Smooth muscle cell (in vitro differentiated cells): ENCODE data around the gene DIP2C. TPM values are rescaled to one million over a fixed set of nuclear protein-coding genes. Genes with fewer than 3 reads are reported as not detected.

ENCODE experiments used
- DNase-seq: peaks from one replicate; lab custom pipeline; 2025; ENCODE audit not compliant: unreplicated experiment; lab: John Stamatoyannopoulos, UW
- H2AFZ ChIP-seq: fragments of 200-600 bp; sonication (generic); 2 replicates; pipeline ENCODE4 v1.6.0; 2016; ENCODE audit warnings: antibody characterized with exemption, low read depth, mild to moderate bottlenecking
- H3F3A ChIP-seq: fragments of 200-600 bp; sonication (generic); 2 replicates; pipeline ENCODE4 v1.6.0; 2017; ENCODE audit warnings: antibody characterized with exemption, low read depth
- H3K27ac ChIP-seq: fragments of 200-600 bp; sonication (generic); 2 replicates; pipeline ENCODE4 v1.5.1; 2016; ENCODE audit warnings: low read depth, mild to moderate bottlenecking
- H3K27me3 ChIP-seq: fragments of 200-600 bp; sonication (generic); 2 replicates; pipeline ENCODE4 v1.6.1; 2016; ENCODE audit warnings: low read depth, mild to moderate bottlenecking
- H3K36me3 ChIP-seq: fragments of 200-600 bp; sonication (generic); 2 replicates; pipeline ENCODE4 v1.5.1; 2016; ENCODE audit warnings: low read depth
- H3K4me1 ChIP-seq: fragments of 200-600 bp; sonication (generic); 2 replicates; pipeline ENCODE4 v1.5.1; 2016; ENCODE audit warnings: low read depth
- H3K4me2 ChIP-seq: fragments of 200-600 bp; sonication (generic); 2 replicates; pipeline ENCODE4 v1.6.0; 2016; ENCODE audit warnings: mild to moderate bottlenecking
- H3K4me3 ChIP-seq: fragments of 200-600 bp; sonication (generic); 2 replicates; pipeline ENCODE4 v1.5.1; 2016; ENCODE audit warnings: mild to moderate bottlenecking
- H3K79me2 ChIP-seq: fragments of 200-600 bp; sonication (generic); 2 replicates; pipeline ENCODE4 v1.6.0; 2016; ENCODE audit warnings: low read depth, mild to moderate bottlenecking
- H3K9ac ChIP-seq: fragments of 200-600 bp; sonication (generic); 2 replicates; pipeline ENCODE4 v1.6.0; 2016; ENCODE audit warnings: low read depth
- H3K9me3 ChIP-seq: fragments of 200-600 bp; sonication (generic); replicated peaks from 2 replicates; pipeline ENCODE4 v1.5.1; 2016; ENCODE audit warnings: low read depth
- H4K20me1 ChIP-seq: fragments of 200-600 bp; sonication (generic); 2 replicates; pipeline ENCODE4 v1.6.0; 2016; ENCODE audit warnings: low read depth
- CTCF ChIP-seq: fragments of 200-600 bp; sonication (generic); IDR thresholded peaks from 2 replicates; pipeline ENCODE4 v1.5.1; 2017; ENCODE audit warnings: borderline replicate concordance, mild to moderate bottlenecking, antibody characterized with exemption; ENCODE audit not compliant: insufficient read depth, poor library complexity, severe bottlenecking
- WGBS: methylation state at CpG from one replicate; pipeline ENCODE4 v1.1.7; 2016; ENCODE audit warnings: low lambda C conversion rate; 5-methylcytosine and 5-hydroxymethylcytosine counted together
- polyA plus RNA-seq: library from polyadenylated mRNA; unstranded; fragments of >200 nt; fragmentation: Nextera tagmentation; extraction: Ambion mirVana; gene quantifications from 2 replicates; pipeline ENCODE4 v1.2.1, GENCODE V29; 2016
- total RNA-seq: library from RNA; depleted of rRNA; stranded (reverse); fragments of >200 nt; gene quantifications from 2 replicates; pipeline ENCODE4 v1.2.3, GENCODE V29; 2014

The DIP2C gene
- total and polyA plus RNA-seq, 2 experiments from 2014 or later: 14.9 to 15.3 TPM

DNA sequence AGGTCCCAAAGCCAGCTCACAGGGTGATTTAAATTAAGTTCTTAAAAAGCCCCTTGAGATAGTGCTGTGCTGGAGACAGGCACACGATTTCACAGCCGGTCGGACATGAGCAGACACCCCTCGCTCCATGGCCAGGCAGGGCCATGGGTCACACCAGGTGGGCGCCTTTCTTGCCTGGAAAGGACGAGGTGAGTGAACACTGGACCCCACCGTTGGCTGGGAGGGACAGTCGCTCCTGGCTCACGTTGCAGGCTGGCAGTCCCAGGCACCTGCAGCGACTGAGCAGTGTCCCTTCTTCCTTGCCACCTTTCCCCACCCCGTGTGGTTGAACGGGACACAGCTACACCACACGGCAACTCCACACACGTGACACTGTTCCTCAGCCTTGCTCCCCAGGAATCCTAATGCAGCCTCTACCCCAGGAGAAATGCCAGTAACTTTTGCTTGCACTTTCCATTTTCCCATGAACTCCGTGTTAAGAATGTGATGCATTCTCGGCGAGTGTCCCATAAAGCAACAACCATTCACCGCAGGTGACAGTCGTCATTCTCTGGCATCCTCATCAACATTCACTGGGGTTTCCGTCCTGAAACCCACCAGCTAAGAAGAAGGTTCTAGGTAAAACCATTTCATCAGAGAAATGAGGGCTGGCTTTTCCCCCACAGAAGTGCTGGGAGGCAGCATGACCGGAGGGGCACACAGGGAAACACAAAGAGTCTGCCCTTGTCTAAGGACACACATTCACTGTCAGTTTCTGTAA, 336.8 kb downstream of the DIP2C start:
- no peak for TF ChIP-seq CTCF
- H3K27me3 ChIP-seq: no peaks in the 10 kb centered on the region
- H3F3A ChIP-seq: no peaks in the 10 kb centered on the region
- no peak overlapping the region for H3K9ac ChIP-seq
- H3K4me3 ChIP-seq: no peak overlapping the region
- no peaks in the 10 kb centered on the region for H4K20me1 ChIP-seq
- H2AFZ ChIP-seq: no peak overlapping the region
- H3K9me3 ChIP-seq: no peaks in the 10 kb centered on the region
- H3K4me1 ChIP-seq: no peaks in the 10 kb centered on the region
- H3K4me2 ChIP-seq: no peak overlapping the region
- WGBS: 93% methylated on average over 21 of the region's 21 CpGs
- H3K36me3 ChIP-seq: peaks cover 9% of the 10 kb centered on the region
- H3K27ac ChIP-seq: no peak overlapping the region
- DNase-seq: no peak
- no peaks in the 10 kb centered on the region for H3K79me2 ChIP-seq

- Histone ChIP-seq H3K9me3 (no peaks in the 10 kb centered on the region), H3K4me3 (no peak overlapping the region), H4K20me1 (no peaks in the 10 kb centered on the region), H3K27me3 (no peaks in the 10 kb centered on the region), H3K4me2 (no peak overlapping the region), H3K79me2 (no peaks in the 10 kb centered on the region), H2AFZ (no peak overlapping the region), H3K27ac (no peak overlapping the region), H3K4me1 (no peaks in the 10 kb centered on the region), H3K36me3 (peaks cover 9% of the 10 kb centered on the region), H3K9ac (no peak overlapping the region), H3F3A (no peaks in the 10 kb centered on the region)
- no peak for DNase-seq
- TF ChIP-seq CTCF: no peak
- WGBS: 96% methylated on average over 13 of the region's 13 CpGs
These were observed 337.6 kb downstream of the DIP2C start for GRCh38 chr10:351770-352334.

DNA sequence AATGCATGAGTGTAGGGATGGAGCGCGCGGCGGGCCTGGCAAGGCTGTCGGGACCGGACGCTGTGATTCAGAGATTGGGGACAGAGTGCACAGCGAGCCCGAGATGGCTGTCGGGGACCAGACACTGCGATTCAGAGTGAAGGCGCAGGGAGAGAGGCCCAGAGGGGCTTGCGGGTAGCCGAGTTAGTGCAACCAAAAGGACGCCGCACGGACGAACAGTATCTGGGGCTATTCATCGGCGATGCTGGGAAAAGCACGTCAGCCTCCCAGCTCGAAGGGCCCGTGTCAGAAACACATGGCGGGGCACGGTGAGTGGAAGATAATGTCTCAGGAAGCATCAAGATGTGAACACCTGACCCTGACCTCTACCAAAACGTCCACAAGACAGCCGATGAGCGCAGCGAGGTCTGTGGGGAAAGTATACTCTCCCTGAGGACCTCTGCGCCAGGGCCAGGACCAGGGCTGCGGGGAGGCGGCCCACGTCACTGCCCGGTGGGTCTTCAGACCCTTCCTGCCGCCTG, 338.4 kb downstream of the DIP2C start:
- no peaks in the 10 kb centered on the region for H4K20me1 ChIP-seq
- no peak overlapping the region for H3K4me2 ChIP-seq
- DNase-seq: no peak
- H3K79me2 ChIP-seq: no peaks in the 10 kb centered on the region
- H3K36me3 ChIP-seq: peaks cover 9% of the 10 kb centered on the region
- no peaks in the 10 kb centered on the region for H3F3A ChIP-seq
- H3K4me3 ChIP-seq: no peak overlapping the region
- no peak overlapping the region for H2AFZ ChIP-seq
- no peak overlapping the region for H3K27ac ChIP-seq
- no peaks in the 10 kb centered on the region for H3K27me3 ChIP-seq
- no peaks in the 10 kb centered on the region for H3K9me3 ChIP-seq
- H3K4me1 ChIP-seq: no peaks in the 10 kb centered on the region
- no peak for TF ChIP-seq CTCF
- 94% methylated on average over 35 of the region's 35 CpGs for WGBS
- H3K9ac ChIP-seq: no peak overlapping the region

DNA sequence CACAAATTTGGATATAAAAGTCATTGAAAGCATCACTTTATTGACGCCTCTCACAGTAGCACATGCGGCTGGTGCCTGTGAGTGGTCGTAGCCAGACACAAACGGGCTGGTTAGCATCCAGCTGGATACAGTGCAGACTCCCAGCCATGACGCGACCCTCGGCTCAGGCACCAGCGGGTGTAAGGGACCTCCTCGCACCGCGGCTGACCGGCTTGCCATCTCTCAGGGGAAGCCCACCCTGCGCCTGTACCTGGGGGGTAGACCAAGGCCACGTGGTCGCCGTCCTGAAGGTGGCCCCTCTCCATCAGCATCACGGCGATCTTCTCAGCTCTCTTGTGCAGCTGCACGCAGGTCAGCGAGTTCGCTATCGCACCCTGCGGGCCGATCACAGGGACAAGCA, 340.4 kb downstream of the DIP2C start:
- no peak for TF ChIP-seq CTCF
- H3K36me3 ChIP-seq: no peaks in the 10 kb centered on the region
- H3K9ac ChIP-seq: no peak overlapping the region
- H3K27me3 ChIP-seq: no peaks in the 10 kb centered on the region
- no peak overlapping the region for H3K27ac ChIP-seq
- H2AFZ ChIP-seq: no peak overlapping the region
- no peak overlapping the region for H3K4me3 ChIP-seq
- 97% methylated on average over 24 of the region's 24 CpGs for WGBS
- H3K4me2 ChIP-seq: no peak overlapping the region
- no peaks in the 10 kb centered on the region for H3K9me3 ChIP-seq
- no peak for DNase-seq
- H3K4me1 ChIP-seq: no peaks in the 10 kb centered on the region
- H4K20me1 ChIP-seq: no peaks in the 10 kb centered on the region
- H3K79me2 ChIP-seq: no peaks in the 10 kb centered on the region
- H3F3A ChIP-seq: no peaks in the 10 kb centered on the region
